Measurements from ENCODE around the gene SPATA7. TPM values are rescaled to one million over a fixed set of nuclear protein-coding genes. Genes with fewer than 3 reads are reported as not detected.
A peak's percentile ranks its signal among the peaks of the same experiment; 100 is the strongest.

Gene SPATA7
- total and polyA plus RNA-seq, 8 donors = 0.58 to 30.3 (median 20.3) TPM

DNA sequence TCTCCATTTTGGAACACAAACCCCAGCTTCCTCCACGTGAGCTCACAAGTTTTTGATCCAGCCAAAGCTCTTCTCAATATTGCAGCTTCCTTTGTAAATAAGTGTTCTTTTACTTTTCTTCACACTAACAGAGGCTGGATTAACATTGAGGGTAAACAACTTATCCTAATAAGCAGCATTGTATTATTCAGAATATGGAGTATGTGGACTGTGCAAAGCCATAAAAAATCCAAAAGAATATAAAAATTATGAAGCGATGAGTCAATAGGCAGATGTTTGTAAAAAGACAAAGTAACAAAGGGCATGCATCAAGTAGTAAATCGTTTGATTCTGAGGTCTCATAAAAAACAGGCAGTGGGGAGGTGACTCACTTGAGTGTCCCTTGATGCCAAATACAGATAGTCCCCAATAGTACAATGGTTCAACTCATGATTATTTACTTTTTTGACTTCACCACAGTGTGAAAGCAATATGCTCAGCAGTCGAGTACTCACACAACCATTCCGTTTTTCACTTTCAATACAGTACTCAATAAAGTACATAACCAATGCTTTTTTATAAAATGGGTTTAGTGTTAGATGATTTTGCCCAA lies 39.3 kb upstream of the SPATA7 start:
- Histone ChIP-seq H3K9me3 (no peaks in the 10 kb centered on the region), H3K4me3 (no peak overlapping the region), H3K27ac (no peak overlapping the region), H3K4me1 (no peaks in the 10 kb centered on the region), H3K27me3 (no peaks in the 10 kb centered on the region), H3K36me3 (no peaks in the 10 kb centered on the region)
- no peak for DNase-seq
- TF ChIP-seq EP300 (IDR thresholded peaks at IDR 0.05) (no peak), POLR2AphosphoS5 (IDR thresholded peaks at IDR 0.05) (no peak), CTCF (IDR thresholded peaks at IDR 0.05) (no peak), POLR2A (IDR thresholded peaks at IDR 0.05) (no peak)
- 47 to 61% (median 48%) methylated on average over 5 of the region's 5 CpGs for WGBS, 5 donors
- intact Hi-C loops (cut with DNase I; ENCODE audit: low total_unique reads) = no loop called here

DNA sequence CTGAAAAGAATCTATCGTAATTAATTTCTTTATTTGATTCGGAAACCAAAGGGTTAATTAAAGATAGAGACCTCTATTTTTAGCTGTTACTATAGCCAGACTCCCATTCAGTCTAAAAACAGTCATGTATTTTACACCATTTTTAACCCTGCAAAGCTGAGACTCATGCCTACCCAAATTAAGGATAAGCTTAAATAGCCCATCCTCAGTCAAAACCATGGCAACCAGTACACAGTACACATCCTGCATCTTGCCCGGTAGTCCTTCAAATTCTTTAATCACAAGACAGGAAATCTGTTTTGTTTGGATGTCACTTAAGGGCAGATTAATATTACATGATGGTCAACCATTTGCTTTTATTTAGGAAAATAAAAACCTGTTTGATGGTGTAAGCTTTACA lies 36.9 kb upstream of the SPATA7 start:
- Histone ChIP-seq H3K27ac (no peak overlapping the region), H3K4me1 (no peaks in the 10 kb centered on the region), H3K27me3 (no peaks in the 10 kb centered on the region), H3K4me3 (no peak overlapping the region), H3K36me3 (no peaks in the 10 kb centered on the region), H3K9me3 (no peaks in the 10 kb centered on the region)
- TF ChIP-seq EP300 (IDR thresholded peaks at IDR 0.05) (no peak), POLR2AphosphoS5 (IDR thresholded peaks at IDR 0.05) (no peak), CTCF (IDR thresholded peaks at IDR 0.05) (no peak), POLR2A (IDR thresholded peaks at IDR 0.05) (no peak)
- intact Hi-C loops (cut with DNase I; ENCODE audit: low total_unique reads) = no loop called here
- DNase-seq = peak in 1 of 2 donors; percentile 4
- 57 to 68% (median 63%) methylated on average over 3 of the region's 3 CpGs for WGBS, 5 donors

DNA sequence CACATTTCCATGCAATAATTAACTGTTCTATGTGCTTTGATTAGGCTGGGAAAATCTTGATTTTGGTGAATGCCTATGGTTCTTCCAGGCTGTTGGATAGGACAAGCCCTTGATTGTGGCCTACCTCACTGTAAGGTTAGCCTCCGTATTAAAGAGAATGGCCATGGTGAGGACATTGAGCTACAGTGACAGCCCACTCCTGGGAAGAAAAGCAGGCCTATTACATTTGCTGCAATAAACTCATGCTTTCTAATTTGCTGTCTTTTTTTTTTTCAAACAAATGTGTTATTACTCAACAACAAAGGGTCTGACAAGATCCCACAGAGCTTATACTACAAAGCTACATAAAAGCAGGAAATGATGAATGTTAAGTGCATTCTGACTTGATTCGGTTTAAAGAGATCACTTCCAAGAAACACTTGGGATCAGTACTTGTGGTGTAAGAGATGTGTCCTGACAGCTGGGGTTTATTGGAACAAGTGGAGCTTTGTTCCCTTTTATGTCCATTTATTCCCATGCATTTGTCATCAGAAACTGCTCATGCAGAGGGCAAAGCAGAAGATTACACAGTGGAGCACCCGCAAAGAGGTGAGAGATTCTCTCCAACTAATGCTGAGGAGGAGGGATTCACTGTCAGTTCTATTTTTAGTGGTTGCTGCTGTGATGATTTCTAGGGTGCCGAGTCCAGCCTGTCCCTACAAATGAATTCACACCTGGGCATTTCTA lies 33.3 kb upstream of the SPATA7 start:
- H3K36me3 ChIP-seq = no peaks in the 10 kb centered on the region
- H3K27me3 ChIP-seq = no peaks in the 10 kb centered on the region
- no peak for TF ChIP-seq CTCF (IDR thresholded peaks at IDR 0.05)
- no peak for TF ChIP-seq EP300 (IDR thresholded peaks at IDR 0.05)
- no peak for TF ChIP-seq POLR2A (IDR thresholded peaks at IDR 0.05)
- TF ChIP-seq POLR2AphosphoS5 (IDR thresholded peaks at IDR 0.05) = no peak
- no peak overlapping the region for H3K27ac ChIP-seq
- no peaks in the 10 kb centered on the region for H3K9me3 ChIP-seq
- DNase-seq = peak in 1 of 2 donors; percentile 14
- WGBS, 5 donors = 61 to 79% (median 71%) methylated on average over 4 of the region's 4 CpGs
- no peak overlapping the region for H3K4me3 ChIP-seq
- intact Hi-C loops (cut with DNase I; ENCODE audit: low total_unique reads) = no loop called here
- H3K4me1 ChIP-seq = no peaks in the 10 kb centered on the region

- TF ChIP-seq POLR2A (IDR thresholded peaks at IDR 0.05) (no peak), CTCF (IDR thresholded peaks at IDR 0.05) (no peak), POLR2AphosphoS5 (IDR thresholded peaks at IDR 0.05) (no peak), EP300 (IDR thresholded peaks at IDR 0.05) (no peak)
- H3K4me1 ChIP-seq = no peaks in the 10 kb centered on the region
- no peaks in the 10 kb centered on the region for H3K27me3 ChIP-seq
- no peaks in the 10 kb centered on the region for H3K36me3 ChIP-seq
- H3K27ac ChIP-seq = no peak overlapping the region
- intact Hi-C loops (cut with DNase I; ENCODE audit: low total_unique reads) = no loop called here
- peak in 1 of 2 donors; percentile 5 for DNase-seq
- H3K9me3 ChIP-seq = no peaks in the 10 kb centered on the region
- no peak overlapping the region for H3K4me3 ChIP-seq
- WGBS, 5 donors = 33 to 52% (median 38%) methylated on average over 3 of the region's 3 CpGs
Measured at GRCh38 chr14:88352698-88353097, 32.8 kb upstream of the SPATA7 start.

All from stomach (tissue), 9 donors.